B cell (primary cell): Measurements from ENCODE around the gene TSKU. TPM values are rescaled to one million over a fixed set of nuclear protein-coding genes. Genes with fewer than 3 reads are reported as not detected.

Source experiments
- ATAC-seq: fragments of 200-7000 bp; cut with Tn5 transposase; one replicate; pipeline ENCODE4 v1.10.0; 2021; ENCODE audit warnings: low read depth, mild to moderate bottlenecking, moderate number of reproducible peaks, moderate library complexity
- CTCF ChIA-PET: fragments of 350-600 bp; sonication (Branson Sonifier 250); formaldehyde crosslinking; loops from one replicate; lab custom pipeline; 2021; ENCODE audit warnings: antibody characterized with exemption, inconsistent platforms; lab: Charles Lee
- POLR2A ChIA-PET: fragments of 350-600 bp; sonication (Branson Sonifier 250); formaldehyde crosslinking; loops from one replicate; lab custom pipeline; 2021; ENCODE audit warnings: antibody characterized with exemption; lab: Charles Lee
- DNase-seq: peaks from one replicate; pipeline ENCODE4 v3.0.0; 2013
- H2AFZ ChIP-seq: 2 replicates; pipeline ENCODE4 v1.6.1; 2012; ENCODE audit warnings: mild to moderate bottlenecking, low read depth, low read length; ENCODE audit not compliant: insufficient read depth, poor library complexity, severe bottlenecking
- H3K27ac ChIP-seq, 2 donors: 1 replicate in 1 of 2; 2 replicates in 1 of 2; pipeline ENCODE4 v1.5.1; 2012 to 2013; ENCODE audit warnings: low read length in 2 of 2, mild to moderate bottlenecking in 2 of 2, moderate library complexity in 1 of 2
- H3K27me3 ChIP-seq, 4 experiments: fragments of 200-600 bp in 1 of 4; sonication (generic) in 1 of 4; replicated peaks in 1 of 4; 1 replicate in 2 of 4; 2 replicates in 2 of 4; pipeline versions ENCODE4 v1.6.1 to v1.7.0; 2013 to 2016; ENCODE audit warnings: low read length in 3 of 4, mild to moderate bottlenecking in 2 of 4, mixed read lengths in 1 of 4, moderate library complexity in 1 of 4; ENCODE audit not compliant: insufficient read depth in 4 of 4, control insufficient read depth in 3 of 4; ENCODE audit errors: control extremely low read depth in 1 of 4
- H3K36me3 ChIP-seq, 2 experiments: replicated peaks in 1 of 2; 1 replicate in 1 of 2; 2 replicates in 1 of 2; pipeline versions ENCODE4 v1.6.1 to v1.7.1; 2013; ENCODE audit warnings: low read length in 1 of 2; ENCODE audit not compliant: insufficient read depth in 2 of 2, control insufficient read depth in 1 of 2; ENCODE audit errors: control extremely low read depth in 1 of 2, extremely low read depth in 1 of 2
- H3K4me1 ChIP-seq, 2 donors: fragments of 200-600 bp in 1 of 2; sonication (generic) in 1 of 2; 1 replicate in 1 of 2; 2 replicates in 1 of 2; pipeline versions ENCODE4 v1.5.1 to v1.6.1; 2013 to 2017; ENCODE audit warnings: low read length in 2 of 2; ENCODE audit not compliant: control insufficient read depth in 2 of 2, insufficient read depth in 2 of 2
- H3K4me2 ChIP-seq: replicated peaks from 2 replicates; pipeline ENCODE3; 2012; ENCODE audit warnings: mild to moderate bottlenecking, low read depth, low read length; ENCODE audit not compliant: poor library complexity, severe bottlenecking
- H3K4me3 ChIP-seq, 5 experiments: fragments of 200-600 bp in 1 of 5; sonication (generic) in 1 of 5; 1 replicate in 3 of 5; 2 replicates in 2 of 5; pipeline versions ENCODE4 v1.5.1 to v1.7.0; 2011 to 2016; ENCODE audit warnings: low read length in 4 of 5, mild to moderate bottlenecking in 4 of 5, low read depth in 2 of 5, control low read depth in 1 of 5, moderate library complexity in 1 of 5; ENCODE audit not compliant: insufficient read depth in 1 of 5; ENCODE audit errors: control extremely low read depth in 1 of 5, extremely low read depth in 1 of 5
- H3K79me2 ChIP-seq: fragments of 200-600 bp; sonication (generic); one replicate; pipeline ENCODE4 v1.6.0; 2016; ENCODE audit warnings: low read length; ENCODE audit not compliant: control insufficient read depth, insufficient read depth
- H3K9ac ChIP-seq: fragments of 200-600 bp; sonication (generic); 2 replicates; pipeline ENCODE4 v1.6.1; 2017; ENCODE audit warnings: mild to moderate bottlenecking, low read length, moderate library complexity
- H3K9me3 ChIP-seq, 3 donors: one replicate each; pipeline versions ENCODE4 v1.6.1 to v1.7.1; 2013; ENCODE audit warnings: low read length in 2 of 3; ENCODE audit not compliant: control insufficient read depth in 2 of 3, insufficient read depth in 1 of 3; ENCODE audit errors: control extremely low read depth in 1 of 3
- H4K20me1 ChIP-seq: 2 replicates; pipeline ENCODE4 v1.6.0; 2012; ENCODE audit warnings: mild to moderate bottlenecking, low read length; ENCODE audit not compliant: insufficient read depth, control insufficient read depth, poor library complexity, severe bottlenecking
- H3K27ac Mint-ChIP-seq: one replicate; pipeline ENCODE4 v1.8.0; 2021; ENCODE audit warnings: mixed read lengths
- H3K27me3 Mint-ChIP-seq: one replicate; pipeline ENCODE4 v1.8.0; 2021; ENCODE audit warnings: mixed read lengths
- H3K4me1 Mint-ChIP-seq: one replicate; pipeline ENCODE4 v1.8.0; 2021; ENCODE audit warnings: mixed read lengths
- H3K4me3 Mint-ChIP-seq: one replicate; pipeline ENCODE4 v1.8.0; 2021; ENCODE audit warnings: mixed read lengths
- H3K9me3 Mint-ChIP-seq: one replicate; pipeline ENCODE4 v1.8.0; 2022; ENCODE audit warnings: mixed read lengths; ENCODE audit not compliant: insufficient read depth
- CTCF ChIP-seq: fragments of 200-600 bp; IDR thresholded peaks from one replicate; pipeline ENCODE4 v1.8.0; 2022; ENCODE audit warnings: antibody characterized with exemption, mild to moderate bottlenecking
- EZH2 ChIP-seq: IDR thresholded peaks from 2 replicates; pipeline ENCODE4 v1.6.1; 2012; ENCODE audit warnings: borderline replicate concordance, low read depth, mild to moderate bottlenecking, moderate library complexity, low read length; ENCODE audit not compliant: insufficient read depth, poor library complexity, severe bottlenecking
- WGBS: methylation state at CpG from one replicate; pipeline ENCODE4 v1.1.5; 2013; ENCODE audit warnings: missing lambda C conversion rate; ENCODE audit not compliant: insufficient coverage; 5-methylcytosine and 5-hydroxymethylcytosine counted together
- intact Hi-C: fragments of 100-400 bp; cut with micrococcal nuclease; formaldehyde crosslinking; loops from one replicate; pipeline ENCODE4 v1.10.0; 2022
- polyA plus RNA-seq: library from polyadenylated mRNA; depleted of rRNA; stranded (reverse); fragments of >200 nt; gene quantifications from 2 replicates; pipeline ENCODE4 v1.2.3, GENCODE V29; 2012
- total RNA-seq, 2 donors: library from RNA; stranded (reverse); fragments of 120-200 nt in 1 of 2; gene quantifications; 1 replicate in 1 of 2; 2 replicates in 1 of 2; pipeline versions ENCODE4 v1.2.3 to v1.2.4, GENCODE V29; 2013 to 2022

TSKU gene
- total and polyA plus RNA-seq, 2 donors (not counting 1 experiment from before 2014, with no cell fraction given), result not detected

- intact Hi-C loops, result loop anchor here (10.0 kb wide), 1 partner anchor 179 kb away; no protein-coding TSS in a partner anchor
Observed at GRCh38 chr11:76736266-76736665, 46.9 kb upstream of the TSKU start.

More at GRCh38 chr11:76736266-76736665, 46.9 kb upstream of the TSKU start:
- Histone ChIP-seq H3K9ac (no peak overlapping the region), H3K36me3 (no peaks in the 10 kb centered on the region), H3K9me3 (no peaks in the 10 kb centered on the region), H3K27ac (no peak overlapping the region), H3K4me2 (no peak overlapping the region), H3K4me3 (no peak overlapping the region), H4K20me1 (no peaks in the 10 kb centered on the region), H2AFZ (no peak overlapping the region), H3K79me2 (no peaks in the 10 kb centered on the region), H3K4me1 (no peaks in the 10 kb centered on the region), H3K27me3 (peaks cover 0 to 6% (median 0%) of the 10 kb centered on the region in 4 experiments)
- DNase-seq (no peak), ATAC-seq (no peak)
- peaks cover 25% of the 10 kb centered on the region for H3K27me3 Mint-ChIP-seq
- ChIA-PET CTCF (interaction anchor here (4.3 to 5.0 kb wide), 2 partner anchors 14 to 64 kb away, joined by 24 to 43 read pairs; no protein-coding TSS in a partner anchor), POLR2A (no interaction called here)
- H3K4me1 Mint-ChIP-seq, result no peaks in the 10 kb centered on the region
- TF ChIP-seq CTCF (no peak), EZH2 (no peak)
- no CpG with 5 or more reads among the region's 4 CpGs for WGBS
- no peaks in the 10 kb centered on the region for H3K9me3 Mint-ChIP-seq
- no peak overlapping the region for H3K27ac Mint-ChIP-seq
- H3K4me3 Mint-ChIP-seq, result no peak overlapping the region
